NCI-H82 treated with DMSO at 0.1 percent for 48 hours (cell line): Measurements from ENCODE around the gene TMPRSS11F.
"Not testable (repeated sequence)": the region's sequence is repeated elsewhere in the genome, so short reads cannot be mapped to it uniquely, and the experiment has no call there.

Experiments used
- DNase-seq: peaks from one replicate; lab custom pipeline; 2025; ENCODE audit not compliant: unreplicated experiment; lab: John Stamatoyannopoulos, UW

Gene TMPRSS11F

DNA sequence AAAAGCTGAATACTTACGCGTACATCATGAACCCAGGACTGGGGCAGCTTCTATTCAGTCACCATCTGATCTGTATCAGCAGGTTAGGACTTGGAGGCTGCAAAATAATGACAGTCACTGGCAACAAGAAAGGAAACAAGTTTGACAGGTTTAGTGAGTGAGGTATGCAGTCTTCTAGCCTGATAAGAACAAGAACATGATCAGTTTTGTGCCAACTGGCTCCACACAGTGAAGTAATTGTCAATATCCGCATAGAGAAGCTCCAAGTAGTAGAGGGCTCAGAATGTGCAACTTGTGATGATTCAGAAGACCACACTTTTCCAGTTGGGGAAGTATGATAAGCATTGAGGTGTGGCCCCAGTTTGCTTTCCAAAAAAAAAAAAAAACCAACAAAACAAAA lies at the start of gene TMPRSS11F:
TSS of gene TMPRSS11F (minus strand) at position 77 of the 400 bp plus-strand sequence. CDS start at position 28, 49 bp downstream.
- DNase-seq, result no peak

DNA sequence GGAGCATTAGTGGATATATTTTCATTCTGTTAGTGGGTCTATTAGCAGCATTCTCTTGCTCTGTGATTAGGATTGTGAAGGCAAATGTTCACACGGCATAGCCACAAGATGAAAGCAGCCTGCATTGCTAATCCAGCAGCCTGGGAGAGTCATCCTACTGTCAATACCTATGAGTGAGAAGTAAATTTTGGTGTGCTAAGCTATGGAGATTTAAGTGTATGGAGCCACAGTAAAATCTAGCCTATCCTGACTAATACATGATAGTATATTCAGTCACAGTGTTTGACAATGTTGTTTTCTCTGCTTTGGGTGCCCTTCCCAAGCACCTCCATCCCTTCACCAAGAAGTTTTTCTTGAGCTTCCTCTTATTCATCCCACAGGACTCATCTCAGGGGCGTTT lies 47.2 kb upstream of the TMPRSS11F start:
- no peak for DNase-seq

DNA sequence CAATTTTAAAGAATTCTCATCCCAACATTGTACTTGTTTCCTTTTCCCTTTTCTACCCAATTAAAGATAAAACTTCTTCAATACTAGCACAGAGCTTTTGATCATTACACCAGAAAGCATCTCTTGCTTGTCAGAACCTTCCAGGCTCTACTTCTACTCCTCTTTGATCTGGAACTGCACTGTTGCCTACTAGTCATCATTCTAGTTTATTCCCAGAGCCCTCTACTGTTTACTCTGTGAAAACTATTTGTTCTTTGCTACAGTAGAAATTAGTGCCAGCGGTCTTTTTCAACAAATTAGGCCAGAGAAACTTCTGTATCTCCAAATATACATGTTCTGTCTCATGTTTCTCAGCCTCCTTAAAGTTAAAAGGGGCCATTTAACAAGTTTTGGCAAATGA lies 46.8 kb upstream of the TMPRSS11F start:
- no peak for DNase-seq

DNA sequence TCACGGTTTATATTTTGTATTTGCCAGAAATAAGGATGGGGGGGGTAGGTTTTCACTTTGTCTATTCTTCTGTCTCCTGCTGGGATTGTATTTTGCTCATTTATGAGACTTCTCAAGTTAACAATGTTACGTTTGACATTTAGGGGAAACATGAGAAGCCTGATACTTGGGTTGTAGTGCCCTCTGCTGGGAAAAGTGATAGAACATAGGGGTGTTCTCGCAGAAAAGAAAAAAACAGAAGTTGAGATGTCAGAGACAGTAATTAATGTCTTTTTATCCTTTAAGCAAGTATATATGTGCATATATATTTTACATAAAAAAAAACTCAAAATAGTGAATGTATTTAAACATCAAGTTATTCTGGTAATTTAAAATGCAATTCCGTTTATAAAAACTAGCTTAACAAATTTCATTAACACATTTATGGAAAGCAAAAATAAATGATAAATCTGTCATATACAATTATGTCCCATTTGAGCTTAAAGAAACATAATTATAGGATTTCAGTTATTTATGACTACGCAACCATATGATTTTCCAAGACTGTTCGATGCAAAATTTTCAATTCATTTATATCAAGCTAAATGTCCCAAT lies 46.0 kb upstream of the TMPRSS11F start:
- DNase-seq, result no peak

DNA sequence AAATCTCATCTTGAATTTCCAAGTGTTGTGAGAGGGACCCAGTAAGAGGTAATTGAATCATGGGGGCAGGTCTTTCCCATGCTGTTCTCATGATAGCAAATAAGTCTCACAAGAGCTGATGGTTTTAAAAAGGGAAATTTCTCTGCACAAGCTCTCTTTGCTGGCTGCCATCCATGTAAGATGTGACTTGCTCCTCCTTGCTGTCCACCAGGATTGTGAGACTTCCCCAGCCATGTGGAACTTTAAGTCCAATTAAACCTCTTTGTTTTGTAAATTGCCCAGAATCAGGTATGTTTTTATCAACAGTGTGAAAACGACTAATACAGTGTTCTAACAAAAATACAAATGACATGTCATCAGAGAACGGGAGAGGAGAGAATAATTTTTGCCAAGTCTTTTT lies 44.7 kb upstream of the TMPRSS11F start:
- not testable (repeated sequence) for DNase-seq

DNA sequence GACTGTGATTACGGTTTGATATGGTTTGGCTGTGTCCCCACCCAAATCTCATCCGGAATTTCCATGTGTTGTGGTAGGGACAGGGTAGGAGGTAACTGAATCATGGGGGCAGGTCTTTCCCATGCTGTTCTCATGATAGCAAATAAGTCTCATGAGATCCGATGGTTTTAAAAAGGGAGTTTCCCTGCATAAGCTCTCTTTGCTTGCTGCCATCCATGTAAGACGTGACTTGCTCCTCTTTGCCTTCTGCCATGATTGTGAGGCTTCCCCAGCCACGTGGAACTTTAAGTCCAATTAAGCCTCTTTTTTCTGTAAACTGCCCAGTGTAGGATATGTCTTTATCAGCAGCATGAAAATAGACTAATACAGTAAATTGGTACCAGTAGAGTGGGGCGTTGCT lies 42.5 kb upstream of the TMPRSS11F start:
- DNase-seq, result not testable (repeated sequence)

DNA sequence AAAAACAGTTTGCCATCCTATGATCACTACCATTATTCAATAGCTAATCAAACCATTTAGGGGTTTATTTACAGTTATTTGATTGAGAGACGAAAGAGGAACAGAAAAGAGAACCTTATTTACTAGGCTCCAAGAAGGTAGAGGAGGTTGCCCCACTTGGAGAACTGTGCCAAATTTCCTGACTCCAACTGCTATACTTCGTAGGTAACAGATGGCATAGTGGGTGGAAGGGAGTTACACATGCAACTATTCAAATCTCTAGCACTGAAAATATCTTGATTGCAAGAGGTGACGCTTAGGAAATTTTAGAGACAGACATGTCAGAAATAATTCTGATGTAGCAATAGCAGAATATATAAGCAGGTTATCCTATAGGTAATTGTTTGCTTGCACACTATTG lies 38.0 kb upstream of the TMPRSS11F start:
- DNase-seq, result no peak

DNA sequence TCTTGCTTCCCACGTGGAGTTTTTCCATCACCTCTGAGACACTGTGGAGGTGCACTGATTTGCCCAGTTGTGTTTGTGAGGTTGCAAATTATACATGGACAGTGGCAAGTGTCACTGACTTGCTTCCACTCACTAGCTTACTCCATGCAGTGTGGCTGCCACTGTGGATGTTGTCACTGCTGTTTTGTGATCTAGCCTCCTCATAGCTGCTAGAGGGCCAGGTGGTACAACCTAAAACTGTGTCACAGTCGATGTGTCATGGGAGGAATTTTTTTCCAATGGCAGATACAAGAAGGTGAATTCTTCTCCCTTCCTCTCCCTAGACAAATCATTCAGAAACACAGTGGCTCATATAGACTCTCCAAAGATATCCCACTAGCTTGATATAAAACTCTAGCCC lies 37.5 kb upstream of the TMPRSS11F start:
- DNase-seq, result no peak

DNA sequence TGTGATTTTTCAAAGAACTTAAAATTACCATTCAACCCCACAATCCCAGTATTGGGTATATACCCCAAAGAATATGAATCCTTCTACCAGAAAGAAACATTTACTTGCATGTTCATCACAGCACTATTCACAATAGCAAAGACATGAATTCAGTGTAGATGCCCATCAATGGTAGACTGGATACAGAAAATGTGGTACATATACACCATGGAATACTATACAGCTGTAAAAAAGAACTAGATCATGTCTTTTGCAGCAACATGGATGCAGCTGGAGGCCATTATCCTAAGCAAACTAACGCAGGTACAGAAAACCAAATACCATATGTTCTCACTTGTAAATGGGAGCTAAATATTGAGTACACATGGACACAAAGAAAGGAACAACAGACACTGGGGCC lies 34.1 kb upstream of the TMPRSS11F start:
- no peak for DNase-seq

DNA sequence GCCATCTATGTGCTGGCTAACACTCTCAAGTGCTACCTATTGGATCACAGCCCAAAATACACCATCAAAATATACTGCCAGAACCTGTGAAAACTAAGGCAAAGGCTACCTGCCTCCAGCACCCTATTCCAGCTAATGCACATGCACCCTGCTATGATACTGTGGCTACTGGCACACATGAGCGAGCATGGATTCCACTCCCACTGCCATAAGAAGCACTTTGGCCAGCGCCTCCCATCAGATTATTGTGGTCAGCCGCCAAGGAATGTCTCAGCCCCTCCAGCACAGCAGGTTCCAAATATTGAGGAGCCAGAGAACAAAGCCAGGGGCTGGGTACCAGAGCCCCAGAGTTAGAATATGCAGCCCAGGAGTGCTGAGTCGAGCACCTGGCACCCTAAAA lies 32.5 kb upstream of the TMPRSS11F start:
- DNase-seq, result no peak

DNA sequence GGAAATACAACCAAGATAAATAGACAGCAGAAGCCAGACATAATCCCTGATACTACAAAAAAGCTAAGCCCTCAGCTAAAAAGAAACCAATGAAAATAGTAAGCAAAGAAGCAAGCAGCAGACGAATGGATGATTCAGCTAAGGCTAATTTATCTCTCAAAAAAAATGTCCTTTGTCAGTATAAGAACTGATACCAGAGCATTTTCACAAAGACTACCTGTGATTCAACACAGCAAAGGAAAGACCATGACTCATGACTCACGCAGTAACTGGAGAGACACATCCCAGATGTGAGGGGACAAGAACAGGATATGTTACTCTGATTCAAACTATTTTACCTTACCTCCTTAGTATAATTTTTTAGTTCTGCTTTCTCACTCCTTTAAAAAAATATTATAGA lies 22.7 kb upstream of the TMPRSS11F start:
- DNase-seq, result no peak

DNA sequence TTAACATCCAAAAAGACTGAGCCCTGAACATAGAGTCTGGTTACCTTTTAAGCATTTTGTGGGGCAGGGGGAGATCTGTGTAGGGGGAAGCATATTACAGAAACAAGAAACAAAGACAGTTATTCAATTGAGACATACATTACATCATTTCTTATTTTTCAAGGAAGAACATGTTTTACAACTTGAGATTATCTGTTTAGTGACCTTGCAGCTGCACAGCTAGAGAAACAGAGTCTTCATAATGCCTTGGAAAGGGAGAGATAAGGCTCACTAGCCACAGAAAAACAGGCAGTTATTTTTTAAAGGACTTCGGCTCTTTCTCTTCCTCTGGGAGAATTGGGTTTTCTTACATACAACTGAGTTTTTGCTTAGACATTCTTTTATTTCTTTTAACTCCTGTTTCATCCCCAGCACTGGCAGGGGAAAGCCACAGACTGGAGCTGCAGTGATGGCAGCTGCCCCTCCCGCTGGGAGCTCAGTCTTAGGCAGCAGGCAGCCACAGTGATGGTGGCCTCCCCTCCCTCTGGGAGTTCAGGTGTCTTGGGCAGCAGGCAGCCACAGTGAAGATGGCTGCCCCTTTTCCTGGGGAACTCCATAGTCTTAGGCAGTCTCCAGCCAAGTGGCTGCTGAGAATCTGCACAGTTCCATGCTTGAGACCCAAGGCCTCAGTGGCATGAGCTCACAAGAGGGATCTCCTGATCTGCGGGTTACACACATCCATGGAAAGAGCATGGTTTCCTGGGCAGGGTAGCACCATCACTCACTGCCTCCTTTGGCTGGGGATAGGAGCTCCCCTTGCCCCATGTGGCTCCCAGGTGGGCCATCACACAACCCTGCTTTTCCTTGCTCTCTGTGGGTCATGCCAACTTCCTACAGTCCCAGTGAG lies 19.4 kb upstream of the TMPRSS11F start:
- no peak for DNase-seq

DNA sequence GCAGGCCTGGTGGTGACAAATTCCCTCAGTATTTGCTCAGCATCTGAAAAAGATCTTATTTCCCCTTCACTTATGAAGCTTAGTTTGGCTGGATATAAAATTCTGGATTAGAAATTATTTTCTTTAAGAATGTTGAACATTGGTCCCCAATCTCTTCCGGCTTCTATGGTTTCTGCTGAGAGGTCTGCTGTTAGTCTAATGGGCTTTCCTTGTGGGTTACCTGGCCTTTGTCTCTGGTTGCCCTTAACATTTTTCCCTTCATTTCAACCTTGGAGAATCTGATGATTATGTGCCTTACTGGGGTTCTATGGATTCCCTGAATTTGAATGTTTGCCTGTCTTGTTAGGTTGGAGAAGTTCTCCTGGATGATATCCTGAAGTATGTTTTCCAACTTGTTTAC lies 17.4 kb upstream of the TMPRSS11F start:
- DNase-seq, result no peak

DNA sequence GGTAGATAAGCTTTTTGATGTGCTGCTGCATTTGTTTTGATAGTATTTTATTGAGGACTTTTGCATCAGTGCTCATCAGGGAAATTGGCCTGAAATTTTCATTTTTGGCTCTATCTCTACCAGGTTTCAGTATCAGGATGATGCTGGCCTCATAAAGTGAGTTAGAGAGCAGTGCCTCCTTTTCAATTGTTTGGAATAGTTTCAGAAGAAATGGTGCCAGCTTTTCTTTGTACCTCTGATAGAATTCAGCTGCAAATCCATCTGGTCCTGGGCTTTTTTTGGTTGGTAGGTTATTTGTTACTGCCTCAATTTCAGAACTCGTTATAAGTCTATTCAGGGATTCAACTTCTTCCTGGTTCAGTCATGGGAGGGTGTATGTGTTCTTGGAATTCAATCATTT lies 15.6 kb upstream of the TMPRSS11F start:
- no peak for DNase-seq

DNA sequence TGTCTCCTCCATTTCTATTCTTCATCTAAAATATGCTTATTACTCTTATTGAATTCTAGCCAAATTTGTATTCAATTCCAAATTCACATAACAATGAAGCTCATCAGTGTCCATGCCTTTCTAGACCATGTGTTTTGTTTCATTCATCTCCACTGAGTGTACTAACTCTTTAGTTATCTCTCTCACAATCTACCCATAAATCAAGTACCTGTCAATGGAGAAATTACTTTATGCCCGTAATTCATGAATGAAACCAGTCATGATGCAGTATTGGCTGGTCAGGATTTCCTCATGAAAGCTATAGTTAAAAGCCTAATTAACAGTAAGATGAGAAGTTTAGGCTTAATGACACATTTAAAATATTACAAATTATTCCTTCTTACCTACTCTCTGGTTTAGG lies 12.2 kb upstream of the TMPRSS11F start:
- no peak for DNase-seq

DNA sequence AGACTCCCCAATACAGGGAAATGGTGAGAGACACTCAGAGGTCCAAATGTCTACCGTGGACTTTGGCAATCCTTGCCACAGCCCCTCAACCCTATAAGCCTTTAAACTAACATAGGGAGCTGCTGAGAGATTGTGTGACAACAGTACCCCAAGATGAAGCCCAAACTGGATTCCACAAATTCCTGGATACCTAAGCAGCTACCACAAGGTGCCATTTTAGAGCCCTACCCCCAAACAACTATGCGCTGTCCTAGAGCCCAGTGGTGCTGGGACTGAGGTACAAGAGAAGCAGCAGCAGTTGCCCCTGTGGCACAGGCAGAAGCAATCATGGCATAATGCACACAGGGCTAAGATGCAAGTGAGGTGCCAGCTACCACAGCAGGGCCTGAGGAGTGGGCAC lies 2.7 kb upstream of the TMPRSS11F start:
- DNase-seq, result no peak

DNA sequence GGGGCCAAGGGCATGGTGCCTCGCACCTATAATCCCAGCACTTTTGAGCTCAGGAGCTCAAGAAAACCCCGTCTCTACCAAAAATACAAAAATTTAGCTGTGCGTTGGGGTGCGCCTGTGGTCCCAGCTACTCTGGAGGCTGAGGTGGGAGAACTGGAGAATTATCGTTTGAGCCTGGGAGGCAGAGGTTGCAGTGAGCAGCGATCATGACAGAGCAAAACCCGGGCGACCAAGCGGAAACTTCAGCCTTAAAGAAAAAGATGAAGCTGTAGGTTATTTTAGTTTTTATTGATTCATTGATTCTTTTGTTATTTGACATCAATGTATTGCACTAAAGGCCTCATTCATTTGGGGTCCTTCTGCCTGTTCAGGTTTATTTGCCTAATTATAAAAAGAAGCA lies 5.4 kb downstream of the TMPRSS11F start:
- DNase-seq, result no peak

DNA sequence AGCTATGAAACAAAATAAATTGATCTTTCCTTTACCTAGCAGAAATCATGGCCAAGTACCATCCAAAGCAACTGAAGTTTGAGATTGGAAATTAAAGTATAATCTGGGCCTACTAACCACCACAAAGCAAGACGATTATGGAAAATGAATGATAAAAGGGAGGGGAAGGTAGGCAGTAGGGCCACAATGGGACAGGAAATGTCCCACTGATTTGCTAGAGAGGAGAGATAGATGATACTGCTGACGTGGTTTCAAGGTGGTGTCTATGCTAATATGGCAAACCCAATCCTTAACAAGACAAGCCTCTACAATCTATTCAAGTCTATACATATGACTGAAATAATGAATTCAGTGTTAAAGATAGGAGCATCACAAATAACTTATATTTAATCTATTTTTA lies 6.1 kb downstream of the TMPRSS11F start:
- DNase-seq, result no peak

DNA sequence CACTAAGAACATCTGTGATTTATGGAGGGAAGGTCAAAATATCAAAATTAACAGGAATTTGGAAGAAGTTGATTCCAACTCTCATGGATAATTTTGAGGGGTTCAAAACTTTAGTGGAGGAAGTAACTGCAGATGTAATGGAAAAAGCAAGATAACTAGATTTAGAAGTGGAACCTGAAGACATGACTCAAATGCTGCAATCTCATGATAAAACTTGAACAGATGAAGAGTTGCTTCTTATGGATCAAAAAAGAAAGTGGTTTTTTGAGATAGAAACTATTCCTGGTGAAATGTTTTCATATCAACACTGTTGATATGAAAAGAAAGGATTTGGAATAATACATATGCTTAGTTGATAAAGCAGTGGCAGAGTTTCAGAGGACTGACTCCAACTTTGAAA lies 9.7 kb downstream of the TMPRSS11F start:
- DNase-seq, result no peak

DNA sequence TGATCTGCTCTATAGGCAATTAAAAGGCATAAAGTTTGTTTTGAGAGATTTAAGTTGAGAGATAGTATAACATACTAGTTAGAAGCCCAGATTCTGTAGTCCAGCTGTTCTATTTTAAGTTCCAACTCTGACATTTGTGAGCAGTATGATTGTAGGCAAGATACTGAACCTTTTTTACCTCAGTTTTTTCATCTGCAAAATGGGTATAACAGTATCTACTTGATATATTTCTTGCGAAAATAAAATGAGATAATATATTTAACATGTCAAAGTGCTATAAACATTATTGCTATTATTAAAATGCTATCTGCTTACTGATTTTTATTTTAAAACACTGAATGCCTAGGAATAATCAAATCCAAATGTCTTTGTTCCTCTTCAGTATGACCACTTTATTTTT lies 19.2 kb downstream of the TMPRSS11F start:
- DNase-seq, result no peak

DNA sequence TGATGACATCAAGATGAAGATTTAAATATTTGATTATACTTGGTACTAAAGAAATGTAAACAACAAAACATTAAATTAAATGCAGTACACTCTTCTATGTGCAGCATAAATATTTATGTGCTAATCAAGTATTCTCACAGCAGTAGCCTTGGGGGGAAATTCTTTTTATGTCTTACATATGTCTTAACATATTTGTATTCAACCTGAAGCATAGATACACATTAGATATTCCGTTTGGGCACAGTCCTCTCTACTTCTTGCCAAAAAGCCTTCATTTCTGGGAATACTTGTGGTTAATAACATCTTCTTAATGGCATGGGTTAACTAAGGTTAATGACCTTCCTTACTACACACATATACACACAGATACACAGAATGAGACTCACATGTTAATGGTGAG lies 19.8 kb downstream of the TMPRSS11F start:
- DNase-seq, result no peak

DNA sequence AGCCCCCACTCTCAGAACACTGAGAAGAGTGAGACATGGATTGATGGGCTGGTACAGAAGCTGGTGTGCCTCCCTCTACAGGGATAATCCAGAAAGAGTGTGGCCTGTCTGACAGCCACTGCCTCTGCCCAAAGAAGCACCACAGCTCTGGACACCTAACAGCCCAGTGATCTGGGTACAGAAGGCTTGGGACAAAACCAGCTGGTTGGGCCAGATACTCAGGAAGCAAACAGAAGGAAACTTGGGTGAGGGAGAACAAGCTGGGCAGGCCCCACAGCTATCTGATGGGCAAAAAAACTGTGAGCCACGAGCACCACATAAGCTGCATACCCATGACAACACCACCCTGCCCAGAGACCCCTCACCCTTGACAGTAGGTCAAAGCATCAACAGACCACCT lies 46.9 kb downstream of the TMPRSS11F start:
- DNase-seq, result no peak

DNA sequence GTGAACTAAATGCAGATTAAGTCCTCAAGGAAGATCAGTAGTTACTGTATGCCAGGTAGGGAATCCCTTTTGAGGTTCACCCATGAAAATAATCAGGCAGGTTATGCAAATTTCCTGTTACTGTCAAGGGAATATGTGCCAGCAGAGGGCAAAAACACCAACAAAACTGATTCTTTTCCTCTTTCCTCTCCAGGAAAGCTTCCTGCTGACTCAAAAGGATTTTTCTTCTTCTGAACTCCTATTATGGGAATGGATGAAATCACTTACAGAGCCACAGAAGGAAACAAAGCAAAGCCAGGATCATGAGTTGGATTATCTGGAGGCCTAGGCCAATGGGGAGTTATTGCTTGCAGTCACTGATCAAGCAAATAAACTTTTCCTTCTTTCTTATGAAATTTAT lies 49.7 kb downstream of the TMPRSS11F start:
- no peak for DNase-seq
